ENCODE results near the gene TNFSF11. TPM values are rescaled to one million over a fixed set of nuclear protein-coding genes. Genes with fewer than 3 reads are reported as not detected.

Gene TNFSF11
- total and polyA plus RNA-seq, 2 of the 4 experiments (the other 2 are of a cell fraction): not detected

DNA sequence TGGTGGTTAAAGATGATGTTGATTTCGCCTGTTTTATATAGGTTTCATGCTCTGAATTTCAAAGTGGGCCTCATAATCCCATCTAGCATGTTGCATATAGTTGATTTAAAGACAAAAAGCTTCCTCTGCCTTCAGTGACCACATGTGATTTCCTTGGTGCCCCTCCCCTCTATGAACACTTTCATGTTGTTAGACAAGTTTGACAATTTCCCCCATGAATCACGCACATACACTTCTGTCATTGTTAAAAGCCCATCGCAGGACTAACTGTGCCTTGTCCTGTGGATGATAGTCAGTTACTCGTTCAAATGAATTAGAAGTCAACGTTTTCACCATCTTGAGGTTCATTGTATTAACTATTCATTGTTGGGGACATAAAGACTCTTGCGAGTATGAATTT, 6.7 kb downstream of the TNFSF11 start:
- no peaks in the 10 kb centered on the region for H3K9me1 ChIP-seq (ENCODE audit: insufficient read depth, low read length)
- H4K8ac ChIP-seq (ENCODE audit: low read depth in 2 of 2, low read length in 2 of 2): no peak overlapping the region
- dilution Hi-C loops (cut with HindIII; ENCODE audit: low sequenced_read_pairs, unreplicated experiment): no loop called here
- intact Hi-C loops (cut with micrococcal nuclease): no loop called here
- no peak overlapping the region for H3K4ac ChIP-seq (ENCODE audit: low read depth, low read length)
- H3K14ac ChIP-seq (replicated peaks; ENCODE audit: low read depth, low read length): no peak overlapping the region
- ChIA-PET CTCF (no interaction called here), POLR2A (ENCODE audit: unreplicated experiment) (no interaction called here)
- no peak overlapping the region for H4K5ac ChIP-seq (ENCODE audit: low read depth, low read length)
- no peak overlapping the region for H3K23ac ChIP-seq (ENCODE audit: low read depth, low read length)
- no peaks in the 10 kb centered on the region for H3K4me1 ChIP-seq (ENCODE audit: control insufficient read depth, insufficient read depth, low read length)
- H3K9me3 ChIP-seq (ENCODE audit: control insufficient read depth, insufficient read depth, low read length): peaks cover 2% of the 10 kb centered on the region; the same call in 1 of the 2 replicates
- no peak overlapping the region for H3K4me2 ChIP-seq (ENCODE audit: low read depth, low read length)
- H3K18ac ChIP-seq (ENCODE audit: low read depth, low read length): no peak overlapping the region
- no peak overlapping the region for H2BK20ac ChIP-seq (ENCODE audit: low read depth, low read length)
- DNase-seq: no peak
- ATAC-seq (ENCODE audit: low read depth): no peak
- TF ChIP-seq MXI1 (IDR thresholded peaks at IDR 0.05; ENCODE audit: borderline replicate concordance, low read depth, low read length): no peak
- TF ChIP-seq RCOR1 (IDR thresholded peaks at IDR 0.05; ENCODE audit: insufficient replicate concordance, low read length): no peak
- no peak for TF ChIP-seq USF2 (IDR thresholded peaks at IDR 0.05; ENCODE audit: low read depth, low read length)
- TF ChIP-seq FOS (IDR thresholded peaks at IDR 0.05; ENCODE audit: low read depth, low read length): no peak
- TF ChIP-seq, protein P1, sequence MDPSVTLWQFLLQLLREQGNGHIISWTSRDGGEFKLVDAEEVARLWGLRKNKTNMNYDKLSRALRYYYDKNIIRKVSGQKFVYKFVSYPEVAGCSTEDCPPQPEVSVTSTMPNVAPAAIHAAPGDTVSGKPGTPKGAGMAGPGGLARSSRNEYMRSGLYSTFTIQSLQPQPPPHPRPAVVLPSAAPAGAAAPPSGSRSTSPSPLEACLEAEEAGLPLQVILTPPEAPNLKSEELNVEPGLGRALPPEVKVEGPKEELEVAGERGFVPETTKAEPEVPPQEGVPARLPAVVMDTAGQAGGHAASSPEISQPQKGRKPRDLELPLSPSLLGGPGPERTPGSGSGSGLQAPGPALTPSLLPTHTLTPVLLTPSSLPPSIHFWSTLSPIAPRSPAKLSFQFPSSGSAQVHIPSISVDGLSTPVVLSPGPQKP (IDR thresholded peaks at IDR 0.05; ENCODE audit: borderline replicate concordance, low read depth, low read length): no peak
- no peak overlapping the region for H3K9ac ChIP-seq (ENCODE audit: low read depth, low read length)
- H4K91ac ChIP-seq (ENCODE audit: insufficient read depth, low read depth, low read length): no peak overlapping the region
- H3K27me3 ChIP-seq (ENCODE audit: control insufficient read depth, insufficient read depth, low read length): peaks cover 23% of the 10 kb centered on the region
- no peaks in the 10 kb centered on the region for H3K36me3 ChIP-seq (ENCODE audit: control insufficient read depth, insufficient read depth, low read length)
- no peak overlapping the region for H2AK9ac ChIP-seq (replicated peaks; ENCODE audit: low read depth, low read length, poor library complexity)
- in situ Hi-C loops (cut with MboI; ENCODE audit: low sequenced_read_pairs): loop anchor here (25.0 kb wide), 1 partner anchor 1207 kb away; the partner anchor contains the start of gene ENOX1
- H3K27ac ChIP-seq (ENCODE audit: insufficient read depth, low read length): no peak overlapping the region
- no peaks in the 10 kb centered on the region for H3K79me1 ChIP-seq (ENCODE audit: low read depth in 1 of 2, low read length in 2 of 2)
- H2BK5ac ChIP-seq (ENCODE audit: low read depth, low read length, poor library complexity, severe bottlenecking): no peak overlapping the region
- no peak overlapping the region for H2AFZ ChIP-seq (replicated peaks; ENCODE audit: low read length, poor library complexity)
- no peak overlapping the region for H3K56ac ChIP-seq (ENCODE audit: extremely low read depth, insufficient read depth, low read length)
- H3K4me3 ChIP-seq (ENCODE audit: insufficient read depth, low read depth, low read length): no peak overlapping the region
- H2AK5ac ChIP-seq (ENCODE audit: low read depth, low read length): no peak overlapping the region
- no peak overlapping the region for H2BK120ac ChIP-seq (ENCODE audit: low read depth, low read length)
- H4K20me1 ChIP-seq (ENCODE audit: insufficient read depth, low read length): no peaks in the 10 kb centered on the region
- H2BK15ac ChIP-seq (ENCODE audit: low read depth, low read length): no peak overlapping the region
- BruUV-seq (replicated peaks): no TSS peak
- WGBS, 2 experiments (ENCODE audit: extremely low coverage in 2 of 2, insufficient read length in 1 of 2): no CpG with 5 or more reads among the region's 6 CpGs

All from IMR-90 (cell line).